Heart left ventricle (tissue), 16 donors: ENCODE results near the gene ZNF775. TPM values are rescaled to one million over a fixed set of nuclear protein-coding genes. Genes with fewer than 3 reads are reported as not detected.

Experiments
- ATAC-seq, 4 donors: fragments of 200-7000 bp; cut with Tn5 transposase; one replicate each; pipeline ENCODE4 v1.9.1; 2020 to 2022; ENCODE audit warnings: moderate library complexity in 4 of 4, mild to moderate bottlenecking in 3 of 4, moderate number of reproducible peaks in 1 of 4
- DNase-seq, 5 donors: peaks; one replicate each; pipeline ENCODE4 v3.0.0-alpha.2; 2020
- H3K27ac ChIP-seq, 12 donors: fragments of 200-600 bp; sonication (generic) in 4 of 12; one replicate each; pipeline versions ENCODE4 v1.5.0 to v1.8.0; 2016 to 2022; ENCODE audit warnings: mild to moderate bottlenecking in 2 of 12
- H3K27me3 ChIP-seq, 9 donors: fragments of 200-600 bp; sonication (generic) in 2 of 9; one replicate each; pipeline versions ENCODE4 v1.5.1 to v1.8.0; 2016 to 2022; ENCODE audit warnings: mild to moderate bottlenecking in 3 of 9
- H3K36me3 ChIP-seq, 9 donors: fragments of 200-600 bp; sonication (generic) in 2 of 9; one replicate each; pipeline versions ENCODE4 v1.5.0 to v1.8.0; 2018 to 2022; ENCODE audit warnings: mild to moderate bottlenecking in 2 of 9
- H3K4me1 ChIP-seq, 12 donors: fragments of 200-600 bp; sonication (generic) in 4 of 12; one replicate each; pipeline versions ENCODE4 v1.5.0 to v1.8.0; 2016 to 2022; ENCODE audit warnings: mild to moderate bottlenecking in 3 of 12
- H3K4me3 ChIP-seq, 12 donors: fragments of 200-600 bp; sonication (generic) in 4 of 12; one replicate each; pipeline versions ENCODE4 v1.5.0 to v1.8.0; 2017 to 2022; ENCODE audit warnings: mild to moderate bottlenecking in 9 of 12, moderate library complexity in 4 of 12
- H3K9me3 ChIP-seq, 12 donors: fragments of 200-600 bp; sonication (generic) in 4 of 12; one replicate each; pipeline versions ENCODE4 v1.5.0 to v1.8.0; 2016 to 2022; ENCODE audit warnings: mild to moderate bottlenecking in 1 of 12
- POLR2A ChIP-seq, 2 donors: fragments of 450-650 bp; IDR thresholded peaks; one replicate each; pipeline ENCODE4 v1.6.1; 2017; ENCODE audit warnings: antibody characterized with exemption in 2 of 2, mild to moderate bottlenecking in 2 of 2, moderate library complexity in 2 of 2
- WGBS, 4 donors: extraction: QIAGEN DNeasy Blood & Tissue Kit in 2 of 4; methylation state at CpG; one replicate each; pipeline versions ENCODE4 v1.1.5 to v1.1.7; 2013 to 2018; 5-methylcytosine and 5-hydroxymethylcytosine counted together
- intact Hi-C, 10 donors: fragments of 100-400 bp; cut with DNase I; formaldehyde crosslinking; loops; one replicate each; pipeline versions ENCODE4 v1.11.1 to v1.14.2; 2022
- polyA plus RNA-seq, 2 donors: library from polyadenylated mRNA; stranded (reverse); fragments of 200-250 nt; gene quantifications; one replicate each; pipeline ENCODE4 v1.2.3, GENCODE V29; 2013
- total RNA-seq, 9 donors: library from RNA; depleted of rRNA in 2 of 9; stranded (reverse); fragments of >200 nt in 2 of 9; fragmentation: NEBNext Ultra II Directional in 3 of 9; extraction: Animal tissue kit (Norgen Biotek cat#: 25700) in 3 of 9; gene quantifications; one replicate each; pipeline versions ENCODE4 v1.1.0 to v1.2.4, GENCODE V29; 2016 to 2023
- TF ChIP-seq, protein P1 (sequence below), 12 donors: fragments of 200-600 bp; sonication (generic) in 4 of 12; IDR thresholded peaks; one replicate each; pipeline versions ENCODE4 v1.5.0 to v1.8.0; 2018 to 2022; ENCODE audit warnings: antibody characterized with exemption in 12 of 12, mild to moderate bottlenecking in 5 of 12
- donor health status: ischemic (EF 13 %, LVEDD 7.1; RV severe dilation, severe dysfunction).
- donor health status: healthy with polysubstance abuse.
- donor health status: DM: no; HTN: yes; CAD: no.
- donor health status: DM: no; HTN: no; CAD: no.
- donor health status: ischemic (EF 25% LVEDD 6.9; RV normal size, moderate dysfunction).
- donor health status: ischemic (EF 25% LVEDD 5.7; RV mildly dilated, moderate dysfunction).
- donor health status: healthy.
- donor health status: DM: yes; HTN: yes; CAD: no.
- donor health status: ischemic (EF 35%, LVEDD 5.7; RV mildly dilated, moderate dysfunction).
- donor health status: nonischemic (EF 11% LVEDD 7.7; RV severe dilation, severe dysfunction).
- donor health status: DM: yes; HTN: yes; CAD: no.
- donor health status: PGD.
- donor health status: ischemic (EF 29% LVEDD 5.4; RV normal size, mild dysfunction).
- donor health status: nonischemic (EF 23%, LVEDD 6.1; RV moderate dilation, normal function).

Gene ZNF775
- total and polyA plus RNA-seq, 11 donors: 1.8 to 5.0 (median 3.3) TPM

DNA sequence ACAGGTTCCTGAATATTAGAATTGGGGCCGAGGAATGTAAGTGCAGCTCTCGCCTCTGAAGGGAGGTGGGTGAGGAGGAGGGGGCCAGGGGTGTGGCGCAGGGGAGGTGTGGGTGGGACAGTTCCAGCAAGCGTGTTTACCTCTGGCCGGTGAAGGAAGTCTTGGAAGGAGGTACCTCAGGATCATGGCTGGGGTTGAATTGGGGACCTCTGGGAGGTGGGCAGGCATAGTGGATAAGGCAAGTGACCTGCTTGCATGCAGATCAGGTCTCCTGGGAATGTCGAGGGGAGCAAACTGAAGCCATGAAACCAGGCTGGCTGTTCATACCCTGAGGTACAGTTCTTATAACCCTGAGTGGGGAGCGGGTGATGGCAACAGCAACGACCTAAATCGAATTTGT lies 2.0 kb downstream of the ZNF775 start:
- intact Hi-C loops: no loop called here
- peaks cover 0 to 3% (median 0%) of the 10 kb centered on the region in 9 donors for H3K36me3 ChIP-seq
- no peaks in the 10 kb centered on the region for H3K27me3 ChIP-seq
- H3K27ac ChIP-seq: peak overlapping the region in 1 of 12 donors; percentile 92
- H3K4me3 ChIP-seq: no peak overlapping the region
- TF ChIP-seq POLR2A (IDR thresholded peaks at IDR 0.05): no peak
- TF ChIP-seq, protein P1, sequence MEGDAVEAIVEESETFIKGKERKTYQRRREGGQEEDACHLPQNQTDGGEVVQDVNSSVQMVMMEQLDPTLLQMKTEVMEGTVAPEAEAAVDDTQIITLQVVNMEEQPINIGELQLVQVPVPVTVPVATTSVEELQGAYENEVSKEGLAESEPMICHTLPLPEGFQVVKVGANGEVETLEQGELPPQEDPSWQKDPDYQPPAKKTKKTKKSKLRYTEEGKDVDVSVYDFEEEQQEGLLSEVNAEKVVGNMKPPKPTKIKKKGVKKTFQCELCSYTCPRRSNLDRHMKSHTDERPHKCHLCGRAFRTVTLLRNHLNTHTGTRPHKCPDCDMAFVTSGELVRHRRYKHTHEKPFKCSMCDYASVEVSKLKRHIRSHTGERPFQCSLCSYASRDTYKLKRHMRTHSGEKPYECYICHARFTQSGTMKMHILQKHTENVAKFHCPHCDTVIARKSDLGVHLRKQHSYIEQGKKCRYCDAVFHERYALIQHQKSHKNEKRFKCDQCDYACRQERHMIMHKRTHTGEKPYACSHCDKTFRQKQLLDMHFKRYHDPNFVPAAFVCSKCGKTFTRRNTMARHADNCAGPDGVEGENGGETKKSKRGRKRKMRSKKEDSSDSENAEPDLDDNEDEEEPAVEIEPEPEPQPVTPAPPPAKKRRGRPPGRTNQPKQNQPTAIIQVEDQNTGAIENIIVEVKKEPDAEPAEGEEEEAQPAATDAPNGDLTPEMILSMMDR (IDR thresholded peaks at IDR 0.05): no peak
- WGBS, 4 donors: 81 to 88% (median 87%) methylated on average over 9 of the region's 9 CpGs
- H3K9me3 ChIP-seq: no peaks in the 10 kb centered on the region
- H3K4me1 ChIP-seq: peaks cover 0 to 52% (median 20%) of the 10 kb centered on the region in 12 donors
- no peak for ATAC-seq
- no peak for DNase-seq

- Histone ChIP-seq H3K4me1 (peaks cover 0 to 52% (median 20%) of the 10 kb centered on the region in 12 donors), H3K36me3 (peaks cover 0 to 3% (median 0%) of the 10 kb centered on the region in 9 donors), H3K27me3 (no peaks in the 10 kb centered on the region), H3K9me3 (no peaks in the 10 kb centered on the region), H3K27ac (no peak overlapping the region), H3K4me3 (no peak overlapping the region)
- intact Hi-C loops: no loop called here
- TF ChIP-seq, protein P1 (IDR thresholded peaks at IDR 0.05): no peak
- no peak for TF ChIP-seq POLR2A (IDR thresholded peaks at IDR 0.05)
- DNase-seq (peak in 1 of 5 donors; percentile 48), ATAC-seq (no peak)
- WGBS, 4 donors: 97 to 100% (median 99%) methylated on average over 1 of the region's 1 CpG
Measured at GRCh38 chr7:150381785-150382122, 2.6 kb downstream of the ZNF775 start.

GRCh38 chr7:150382123-150382843 lies 3.2 kb downstream of the ZNF775 start:
- peak overlapping the region in 1 of 12 donors; percentile 3 for H3K27ac ChIP-seq
- peaks cover 0 to 52% (median 20%) of the 10 kb centered on the region in 12 donors for H3K4me1 ChIP-seq
- H3K27me3 ChIP-seq: no peaks in the 10 kb centered on the region
- DNase-seq: peak in 1 of 5 donors; percentile 37
- no peaks in the 10 kb centered on the region for H3K9me3 ChIP-seq
- 84 to 88% (median 86%) methylated on average over 19 to 20 of the region's 20 CpGs for WGBS, 4 donors
- TF ChIP-seq POLR2A (IDR thresholded peaks at IDR 0.05): no peak
- TF ChIP-seq, protein P1 (IDR thresholded peaks at IDR 0.05): no peak
- no peak overlapping the region for H3K4me3 ChIP-seq
- intact Hi-C loops: no loop called here
- H3K36me3 ChIP-seq: peaks cover 0 to 3% (median 0%) of the 10 kb centered on the region in 9 donors
- no peak for ATAC-seq

DNA sequence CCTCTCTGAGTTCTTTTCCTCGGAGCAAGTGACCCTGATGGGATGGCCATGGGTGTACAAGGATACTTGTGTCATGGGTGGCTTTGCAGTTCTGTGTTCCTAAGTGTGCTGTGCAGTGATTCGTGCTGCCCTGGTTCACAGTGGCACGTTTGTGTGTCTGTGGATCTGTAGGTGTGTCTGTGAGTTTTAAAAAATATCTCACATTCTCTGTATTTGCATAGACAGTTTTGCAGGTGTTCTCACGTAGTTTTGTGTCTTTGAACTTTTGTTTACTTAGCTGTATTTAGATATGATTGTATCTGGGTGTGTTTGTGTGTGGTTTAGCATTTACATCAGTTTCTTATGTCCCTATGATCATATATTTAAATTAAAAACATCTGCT lies 3.7 kb downstream of the ZNF775 start:
- intact Hi-C loops: no loop called here
- H3K4me3 ChIP-seq: no peak overlapping the region
- DNase-seq (no peak), ATAC-seq (no peak)
- H3K9me3 ChIP-seq: no peaks in the 10 kb centered on the region
- H3K27me3 ChIP-seq: no peaks in the 10 kb centered on the region
- TF ChIP-seq POLR2A (IDR thresholded peaks at IDR 0.05): no peak
- TF ChIP-seq, protein P1 (IDR thresholded peaks at IDR 0.05): no peak
- H3K27ac ChIP-seq: peak overlapping the region in 1 of 12 donors; percentile 3
- peaks cover 0 to 51% (median 19%) of the 10 kb centered on the region in 12 donors for H3K4me1 ChIP-seq
- 69 to 77% (median 74%) methylated on average over 4 of the region's 4 CpGs for WGBS, 4 donors
- peaks cover 0 to 3% (median 0%) of the 10 kb centered on the region in 9 donors for H3K36me3 ChIP-seq
